T-helper 22 cell (primary cell): ENCODE results near the gene WDR93.

ENCODE experiments used
- DNase-seq: peaks from one replicate; pipeline ENCODE4 v3.0.0-alpha.2; 2020; ENCODE audit warnings: low read depth

The WDR93 gene

GRCh38 chr15:89749526-89749925, 58.9 kb downstream of the WDR93 start:
- no peak for DNase-seq

GRCh38 chr15:89749951-89750559, 59.4 kb downstream of the WDR93 start:
- DNase-seq, result no peak

- DNase-seq, result peak; percentile 71
Measured at GRCh38 chr15:89750560-89751542, 60.2 kb downstream of the WDR93 start, which contains the start of gene MESP1. Gene MESP1 (minus strand): TSS chr15:89751249. CDS start chr15:89751231, 18 bp downstream.

GRCh38 chr15:89751748-89752147, 61.1 kb downstream of the WDR93 start:
- no peak for DNase-seq

- no peak for DNase-seq
Measured at GRCh38 chr15:89753855-89754254, 63.2 kb downstream of the WDR93 start.

GRCh38 chr15:89754361-89755154, 63.9 kb downstream of the WDR93 start:
- DNase-seq, result no peak

- DNase-seq, result no peak
Measured at GRCh38 chr15:89755701-89756100, 65.1 kb downstream of the WDR93 start.

- DNase-seq, result no peak
Measured at GRCh38 chr15:89756897-89757296, 66.3 kb downstream of the WDR93 start.

- no peak for DNase-seq
Measured at GRCh38 chr15:89758283-89758682, 67.7 kb downstream of the WDR93 start.

GRCh38 chr15:89758981-89759380, 68.4 kb downstream of the WDR93 start:
- DNase-seq, result no peak

- no peak for DNase-seq
Measured at GRCh38 chr15:89759835-89760234, 69.2 kb downstream of the WDR93 start.

- no peak for DNase-seq
Measured at GRCh38 chr15:89760303-89761008, 69.8 kb downstream of the WDR93 start.

- DNase-seq, result no peak
Measured at GRCh38 chr15:89761009-89761831, 70.6 kb downstream of the WDR93 start.

- DNase-seq, result no peak
Measured at GRCh38 chr15:89761929-89762328, 71.3 kb downstream of the WDR93 start.

GRCh38 chr15:89765694-89766093, 75.1 kb downstream of the WDR93 start:
- no peak for DNase-seq

- no peak for DNase-seq
Measured at GRCh38 chr15:89766357-89767311, 76.0 kb downstream of the WDR93 start.

GRCh38 chr15:89767411-89767915, 76.9 kb downstream of the WDR93 start:
- no peak for DNase-seq

- DNase-seq, result no peak
Measured at GRCh38 chr15:89768071-89768500, 77.5 kb downstream of the WDR93 start.

GRCh38 chr15:89769366-89769765, 78.8 kb downstream of the WDR93 start:
- DNase-seq, result no peak
